ENCODE measurements around the gene GNAI3.

The GNAI3 gene

DNA sequence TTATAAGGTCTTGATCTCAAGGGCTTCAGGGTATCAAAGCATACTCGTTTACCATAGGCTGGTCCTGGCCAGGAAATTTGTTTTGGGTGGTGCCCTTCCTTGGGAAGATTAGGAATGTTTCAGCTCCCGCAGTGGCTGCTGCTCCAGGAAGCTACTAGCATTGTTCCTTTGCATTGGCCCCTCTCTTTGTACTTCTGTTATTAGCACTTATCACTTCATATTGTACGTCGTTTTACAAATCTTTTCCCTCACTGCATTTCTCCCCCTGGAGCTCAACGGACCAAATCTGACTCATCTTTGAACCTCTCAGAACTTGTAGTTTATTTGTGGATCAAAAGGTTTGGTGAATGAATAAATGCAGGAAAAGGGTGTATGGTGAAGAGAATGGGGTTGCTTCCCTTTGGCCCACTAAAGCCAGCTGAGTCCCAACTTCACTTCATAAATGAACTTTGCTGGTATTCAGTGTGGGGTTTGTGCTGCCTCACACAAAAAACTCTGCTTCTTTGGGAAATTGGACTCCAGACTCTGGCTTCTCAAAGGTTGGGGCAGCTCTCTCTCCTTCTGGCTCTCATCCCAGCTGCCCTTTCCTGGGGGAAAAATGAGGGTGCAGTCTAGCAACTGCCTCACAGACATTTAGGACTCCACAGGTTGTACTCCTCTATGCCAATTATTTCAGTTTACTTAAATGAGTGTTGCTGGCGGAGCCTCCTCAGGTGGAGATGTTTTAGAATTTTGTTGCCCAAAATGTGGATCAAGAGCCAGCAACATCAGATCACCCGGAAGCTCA, 65.1 kb downstream of the GNAI3 start:
- no peak overlapping the region for H3K4me3 ChIP-seq (ENCODE audit: low read length)
- H3K9me3 ChIP-seq (ENCODE audit: insufficient read depth, low read depth, low read length), result no peaks in the 10 kb centered on the region
- H3K27me3 ChIP-seq (ENCODE audit: insufficient read depth, low read length), result no peaks in the 10 kb centered on the region
- H3K9ac ChIP-seq (ENCODE audit: low read depth, low read length), result no peak overlapping the region
- no peaks in the 10 kb centered on the region for H3K36me3 ChIP-seq (ENCODE audit: insufficient read depth, low read depth, low read length)
- H3K4me1 ChIP-seq (ENCODE audit: insufficient read depth, low read length), result peaks cover 19% of the 10 kb centered on the region
- no peak overlapping the region for H3K27ac ChIP-seq (ENCODE audit: low read length)

DNA sequence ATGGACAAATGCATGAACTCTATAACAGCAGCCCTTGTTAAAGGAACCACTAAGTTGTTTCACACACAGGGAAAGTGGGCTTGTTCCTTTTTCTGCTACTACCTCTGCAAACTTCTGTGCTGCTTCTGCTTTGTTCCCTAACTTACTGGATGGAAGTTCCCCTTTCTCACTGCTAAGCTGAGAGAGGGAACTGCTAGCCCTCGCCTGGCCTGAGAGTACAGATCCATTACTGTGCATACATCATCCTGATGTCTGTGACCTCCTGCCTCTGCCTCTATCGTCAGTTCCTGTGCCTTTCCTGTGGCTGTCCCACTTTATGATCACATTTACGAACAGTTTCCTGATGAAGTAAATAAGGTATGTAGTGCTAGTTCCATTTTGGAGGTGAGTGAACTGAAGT, 67.5 kb downstream of the GNAI3 start:
- no peaks in the 10 kb centered on the region for H3K36me3 ChIP-seq (ENCODE audit: insufficient read depth, low read depth, low read length)
- H3K9me3 ChIP-seq (ENCODE audit: insufficient read depth, low read depth, low read length), result no peaks in the 10 kb centered on the region
- no peak overlapping the region for H3K4me3 ChIP-seq (ENCODE audit: low read length)
- H3K27ac ChIP-seq (ENCODE audit: low read length), result no peak overlapping the region
- H3K27me3 ChIP-seq (ENCODE audit: insufficient read depth, low read length), result no peaks in the 10 kb centered on the region
- H3K9ac ChIP-seq (ENCODE audit: low read depth, low read length), result no peak overlapping the region
- H3K4me1 ChIP-seq (ENCODE audit: insufficient read depth, low read length), result peaks cover 12% of the 10 kb centered on the region; the same call in 1 of the 2 replicates

- Histone ChIP-seq H3K36me3 (ENCODE audit: insufficient read depth, low read depth, low read length) (no peaks in the 10 kb centered on the region), H3K4me3 (ENCODE audit: low read length) (no peak overlapping the region), H3K27ac (ENCODE audit: low read length) (no peak overlapping the region), H3K27me3 (ENCODE audit: insufficient read depth, low read length) (no peaks in the 10 kb centered on the region), H3K9ac (ENCODE audit: low read depth, low read length) (no peak overlapping the region), H3K4me1 (ENCODE audit: insufficient read depth, low read length) (peaks cover 12% of the 10 kb centered on the region; the same call in 1 of the 2 replicates), H3K9me3 (ENCODE audit: insufficient read depth, low read depth, low read length) (no peaks in the 10 kb centered on the region)
Measured at GRCh38 chr1:109616391-109616790, 68.0 kb downstream of the GNAI3 start.

GRCh38 chr1:109617291-109617801, 68.9 kb downstream of the GNAI3 start:
- H3K9ac ChIP-seq (ENCODE audit: low read depth, low read length), result no peak overlapping the region
- H3K4me3 ChIP-seq (ENCODE audit: low read length), result no peak overlapping the region

DNA sequence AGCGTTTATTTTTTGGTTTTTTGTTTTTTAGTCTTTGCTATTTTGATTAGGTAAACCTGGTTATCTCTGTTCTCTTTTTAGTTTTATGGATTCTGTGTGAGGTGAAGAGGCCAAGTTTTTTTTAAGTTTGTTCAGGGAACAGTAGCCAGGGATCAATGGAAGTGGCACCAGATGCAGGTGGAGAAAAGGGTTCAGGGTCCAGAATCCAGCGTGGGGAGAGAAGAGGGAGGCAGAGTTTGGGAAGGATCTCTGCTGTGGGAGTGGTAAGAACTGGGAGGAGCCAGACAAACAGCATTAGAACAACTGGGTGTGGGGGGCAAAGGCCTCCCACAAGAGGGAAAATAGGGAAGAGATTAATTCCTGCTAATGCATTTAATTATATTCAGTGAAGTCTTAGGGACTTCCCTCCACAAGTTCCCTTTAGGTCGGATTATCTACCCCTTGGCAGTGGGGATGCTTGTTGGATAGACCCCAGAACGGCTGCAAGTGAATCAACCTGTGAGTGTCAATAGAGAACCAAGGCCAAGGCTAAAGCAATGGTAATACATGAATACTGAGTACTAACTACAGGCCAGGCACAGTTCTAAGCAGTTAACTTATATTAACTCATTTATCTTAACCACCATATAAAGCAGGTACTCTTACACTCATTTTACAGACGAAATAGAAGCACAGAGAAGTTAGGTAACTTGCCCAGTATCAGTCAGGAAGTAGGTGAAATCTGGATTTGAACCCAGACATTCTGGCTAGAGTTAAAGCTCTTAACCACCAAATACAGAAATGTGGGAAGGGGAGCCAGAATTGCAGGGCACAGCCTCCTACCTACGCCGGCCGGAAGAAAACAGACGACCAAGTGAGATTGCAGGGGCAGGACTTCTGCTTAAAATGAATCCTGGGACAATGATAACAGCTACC, 70.5 kb downstream of the GNAI3 start:
- peak overlapping the region; percentile 29 for H3K27ac ChIP-seq (ENCODE audit: low read length)
- H3K36me3 ChIP-seq (ENCODE audit: insufficient read depth, low read depth, low read length), result no peaks in the 10 kb centered on the region
- peak overlapping the region; percentile 71 for H3K4me3 ChIP-seq (ENCODE audit: low read length)
- peak overlapping the region; percentile 75; the same call in 1 of the 2 replicates for H3K9ac ChIP-seq (ENCODE audit: low read depth, low read length)
- no peaks in the 10 kb centered on the region for H3K27me3 ChIP-seq (ENCODE audit: insufficient read depth, low read length)
- H3K9me3 ChIP-seq (ENCODE audit: insufficient read depth, low read depth, low read length), result no peaks in the 10 kb centered on the region
- peaks cover 12% of the 10 kb centered on the region; the same call in 1 of the 2 replicates for H3K4me1 ChIP-seq (ENCODE audit: insufficient read depth, low read length)

More at GRCh38 chr1:109617291-109617801, 68.9 kb downstream of the GNAI3 start:
- Histone ChIP-seq H3K4me1 (ENCODE audit: insufficient read depth, low read length) (peaks cover 12% of the 10 kb centered on the region; the same call in 1 of the 2 replicates), H3K27ac (ENCODE audit: low read length) (no peak overlapping the region), H3K36me3 (ENCODE audit: insufficient read depth, low read depth, low read length) (no peaks in the 10 kb centered on the region), H3K27me3 (ENCODE audit: insufficient read depth, low read length) (no peaks in the 10 kb centered on the region), H3K9me3 (ENCODE audit: insufficient read depth, low read depth, low read length) (no peaks in the 10 kb centered on the region)

GRCh38 chr1:109619576-109620400, 71.4 kb downstream of the GNAI3 start, which contains the start of the genes AMPD2 and GNAT2:
Gene AMPD2, plus strand, starts transcription at chr1:109619837. Its CDS starts 1,339 bp downstream, at chr1:109621176.
Gene GNAT2, minus strand, starts transcription at chr1:109619616. Its CDS starts 6,746 bp downstream, at chr1:109612870.
- Histone ChIP-seq H3K9me3 (ENCODE audit: insufficient read depth, low read depth, low read length) (no peaks in the 10 kb centered on the region), H3K27ac (ENCODE audit: low read length) (peak within 1 kb of the TSS; percentile 29), H3K27me3 (ENCODE audit: insufficient read depth, low read length) (no peaks in the 10 kb centered on the region), H3K36me3 (ENCODE audit: insufficient read depth, low read depth, low read length) (no peaks in the 10 kb centered on the region), H3K9ac (ENCODE audit: low read depth, low read length) (peak within 1 kb of the TSS; percentile 75; the same call in 1 of the 2 replicates), H3K4me1 (ENCODE audit: insufficient read depth, low read length) (peaks cover 12% of the 10 kb centered on the region; the same call in 1 of the 2 replicates), H3K4me3 (ENCODE audit: low read length) (peak within 1 kb of the TSS; percentile 71)

DNA sequence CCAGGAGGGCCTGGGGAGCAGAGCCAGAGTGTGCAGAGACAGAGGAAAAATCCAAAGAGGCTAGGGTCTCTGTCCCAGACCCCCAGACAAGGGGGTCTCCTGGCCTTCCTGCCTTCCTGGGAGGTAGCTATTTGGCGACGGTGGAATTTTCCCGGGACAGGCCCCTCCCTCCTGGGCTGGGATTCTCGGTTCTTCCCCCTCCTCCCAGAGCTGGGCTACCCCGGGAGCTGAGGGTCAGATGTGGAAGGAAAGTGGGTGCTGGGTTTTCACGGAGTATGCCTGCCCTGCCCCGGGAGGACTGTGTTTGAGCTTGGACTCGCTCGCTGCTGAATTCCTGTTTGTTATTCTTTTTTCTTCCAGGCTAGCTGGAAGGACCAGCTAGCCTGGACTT, 72.0 kb downstream of the GNAI3 start:
- no peak overlapping the region for H3K27ac ChIP-seq (ENCODE audit: low read length)
- peak overlapping the region; percentile 71 for H3K4me3 ChIP-seq (ENCODE audit: low read length)
- H3K4me1 ChIP-seq (ENCODE audit: insufficient read depth, low read length), result peaks cover 12% of the 10 kb centered on the region; the same call in 1 of the 2 replicates
- H3K27me3 ChIP-seq (ENCODE audit: insufficient read depth, low read length), result no peaks in the 10 kb centered on the region
- no peaks in the 10 kb centered on the region for H3K36me3 ChIP-seq (ENCODE audit: insufficient read depth, low read depth, low read length)
- H3K9ac ChIP-seq (ENCODE audit: low read depth, low read length), result peak overlapping the region; percentile 75; the same call in 1 of the 2 replicates
- no peaks in the 10 kb centered on the region for H3K9me3 ChIP-seq (ENCODE audit: insufficient read depth, low read depth, low read length)

GRCh38 chr1:109620841-109621286, 72.4 kb downstream of the GNAI3 start:
- Histone ChIP-seq H3K9me3 (ENCODE audit: insufficient read depth, low read depth, low read length) (no peaks in the 10 kb centered on the region), H3K27ac (ENCODE audit: low read length) (no peak overlapping the region), H3K9ac (ENCODE audit: low read depth, low read length) (peak overlapping the region; percentile 75; the same call in 1 of the 2 replicates), H3K36me3 (ENCODE audit: insufficient read depth, low read depth, low read length) (peaks cover 2% of the 10 kb centered on the region; the same call in 1 of the 2 replicates), H3K4me3 (ENCODE audit: low read length) (peak overlapping the region; percentile 71), H3K4me1 (ENCODE audit: insufficient read depth, low read length) (peaks cover 12% of the 10 kb centered on the region; the same call in 1 of the 2 replicates), H3K27me3 (ENCODE audit: insufficient read depth, low read length) (no peaks in the 10 kb centered on the region)

- Histone ChIP-seq H3K9me3 (ENCODE audit: insufficient read depth, low read depth, low read length) (no peaks in the 10 kb centered on the region), H3K4me1 (ENCODE audit: insufficient read depth, low read length) (peaks cover 12% of the 10 kb centered on the region; the same call in 1 of the 2 replicates), H3K4me3 (ENCODE audit: low read length) (peak overlapping the region; percentile 71; the same call in 1 of the 2 replicates), H3K9ac (ENCODE audit: low read depth, low read length) (peak overlapping the region; percentile 59; the same call in 1 of the 2 replicates), H3K36me3 (ENCODE audit: insufficient read depth, low read depth, low read length) (peaks cover 8% of the 10 kb centered on the region; the same call in 1 of the 2 replicates), H3K27ac (ENCODE audit: low read length) (no peak overlapping the region), H3K27me3 (ENCODE audit: insufficient read depth, low read length) (no peaks in the 10 kb centered on the region)
Measured at GRCh38 chr1:109621379-109622136, 73.1 kb downstream of the GNAI3 start.

All from iPS-20b (cell line).